HEK293 (cell line): ENCODE results near the gene GCK.

ENCODE experiments used
- EGR2 ChIP-seq: fragments of 450-650 bp; formaldehyde crosslinking; IDR thresholded peaks from 2 replicates; pipeline ENCODE4 v1.5.1; 2016; ENCODE audit warnings: low read depth, missing biosample characterization, missing genetic modification characterization
- GFI1B ChIP-seq: fragments of 450-650 bp; formaldehyde crosslinking; IDR thresholded peaks from 2 replicates; pipeline ENCODE4 v1.5.1; 2016; ENCODE audit warnings: missing biosample characterization, missing genetic modification characterization
- GLIS2 ChIP-seq: fragments of 450-650 bp; formaldehyde crosslinking; IDR thresholded peaks from 2 replicates; pipeline ENCODE4 v1.5.1; 2016; ENCODE audit warnings: missing biosample characterization, missing genetic modification characterization
- IKZF3 ChIP-seq: fragments of 450-650 bp; IDR thresholded peaks from 2 replicates; pipeline ENCODE4 v1.5.0; 2018; ENCODE audit warnings: missing biosample characterization, mild to moderate bottlenecking, missing genetic modification characterization, moderate library complexity
- PATZ1 ChIP-seq: fragments of 450-650 bp; formaldehyde crosslinking; IDR thresholded peaks from 2 replicates; pipeline ENCODE4 v1.5.1; 2016; ENCODE audit warnings: missing biosample characterization, missing genetic modification characterization
- PBX3 ChIP-seq: sonication (generic); formaldehyde crosslinking; IDR thresholded peaks from 2 replicates; pipeline ENCODE4 v1.8.1; 2022; ENCODE audit warnings: mild to moderate bottlenecking, moderate library complexity, missing genetic modification reagents
- REST ChIP-seq: fragments of 450-650 bp; formaldehyde crosslinking; IDR thresholded peaks from 2 replicates; pipeline ENCODE4 v1.5.1; 2016; ENCODE audit warnings: missing biosample characterization, missing genetic modification characterization
- ZBTB8A ChIP-seq: fragments of 450-650 bp; formaldehyde crosslinking; IDR thresholded peaks from 2 replicates; pipeline ENCODE4 v1.5.1; 2016; ENCODE audit warnings: missing biosample characterization, missing genetic modification characterization
- ZEB2 ChIP-seq: fragments of 450-650 bp; formaldehyde crosslinking; IDR thresholded peaks from 2 replicates; pipeline ENCODE4 v1.5.1; 2016; ENCODE audit warnings: missing biosample characterization, missing genetic modification characterization
- ZNF148 ChIP-seq: fragments of 450-650 bp; formaldehyde crosslinking; IDR thresholded peaks from 2 replicates; pipeline ENCODE4 v1.5.0; 2017; ENCODE audit warnings: missing biosample characterization, missing genetic modification characterization, borderline replicate concordance
- ZNF223 ChIP-seq: fragments of 450-650 bp; formaldehyde crosslinking; IDR thresholded peaks from 2 replicates; pipeline ENCODE4 v1.5.1; 2016; ENCODE audit warnings: missing biosample characterization, missing genetic modification characterization
- ZNF274 ChIP-seq, 2 experiments: fragments of 200-500 bp in 1 of 2; fragments of 450-650 bp in 1 of 2; sonication (Bioruptor generic) in 1 of 2; formaldehyde crosslinking in 1 of 2; IDR thresholded peaks; 2 replicates each; pipeline versions ENCODE4 v1.5.1 to v1.6.1; 2014 to 2016; ENCODE audit warnings: borderline replicate concordance in 1 of 2, inconsistent platforms in 1 of 2, low read length in 1 of 2, missing biosample characterization in 1 of 2, missing genetic modification characterization in 1 of 2
- ZNF423 ChIP-seq: fragments of 450-650 bp; formaldehyde crosslinking; IDR thresholded peaks from 2 replicates; pipeline ENCODE4 v1.5.1; 2016; ENCODE audit warnings: missing biosample characterization, missing genetic modification characterization
- ZNF645 ChIP-seq: fragments of 450-650 bp; formaldehyde crosslinking; IDR thresholded peaks from 2 replicates; pipeline ENCODE4; 2016; ENCODE audit warnings: missing biosample characterization, missing genetic modification characterization
- ZNF660 ChIP-seq: fragments of 450-650 bp; IDR thresholded peaks from 2 replicates; pipeline ENCODE4 v1.5.1; 2018; ENCODE audit warnings: missing biosample characterization, mild to moderate bottlenecking, missing genetic modification characterization
- ZNF664 ChIP-seq: fragments of 450-650 bp; formaldehyde crosslinking; IDR thresholded peaks from 2 replicates; pipeline ENCODE4 v1.5.1; 2016; ENCODE audit warnings: missing biosample characterization, missing genetic modification characterization
- ZNF776 ChIP-seq: fragments of 450-650 bp; formaldehyde crosslinking; IDR thresholded peaks from 2 replicates; pipeline ENCODE4 v1.5.0; 2017; ENCODE audit warnings: missing biosample characterization, missing genetic modification characterization, borderline replicate concordance
- ZSCAN30 ChIP-seq: fragments of 450-650 bp; IDR thresholded peaks from 2 replicates; pipeline ENCODE4 v1.5.1; 2018; ENCODE audit warnings: missing biosample characterization, mild to moderate bottlenecking, missing genetic modification characterization, moderate library complexity
- ZSCAN5A ChIP-seq: fragments of 450-650 bp; formaldehyde crosslinking; IDR thresholded peaks from 2 replicates; pipeline ENCODE4 v1.5.1; 2016; ENCODE audit warnings: missing biosample characterization, missing genetic modification characterization
- ZXDB ChIP-seq: fragments of 450-650 bp; formaldehyde crosslinking; IDR thresholded peaks from 2 replicates; pipeline ENCODE4 v1.5.1; 2016; ENCODE audit warnings: missing biosample characterization, missing genetic modification characterization

The GCK gene

DNA sequence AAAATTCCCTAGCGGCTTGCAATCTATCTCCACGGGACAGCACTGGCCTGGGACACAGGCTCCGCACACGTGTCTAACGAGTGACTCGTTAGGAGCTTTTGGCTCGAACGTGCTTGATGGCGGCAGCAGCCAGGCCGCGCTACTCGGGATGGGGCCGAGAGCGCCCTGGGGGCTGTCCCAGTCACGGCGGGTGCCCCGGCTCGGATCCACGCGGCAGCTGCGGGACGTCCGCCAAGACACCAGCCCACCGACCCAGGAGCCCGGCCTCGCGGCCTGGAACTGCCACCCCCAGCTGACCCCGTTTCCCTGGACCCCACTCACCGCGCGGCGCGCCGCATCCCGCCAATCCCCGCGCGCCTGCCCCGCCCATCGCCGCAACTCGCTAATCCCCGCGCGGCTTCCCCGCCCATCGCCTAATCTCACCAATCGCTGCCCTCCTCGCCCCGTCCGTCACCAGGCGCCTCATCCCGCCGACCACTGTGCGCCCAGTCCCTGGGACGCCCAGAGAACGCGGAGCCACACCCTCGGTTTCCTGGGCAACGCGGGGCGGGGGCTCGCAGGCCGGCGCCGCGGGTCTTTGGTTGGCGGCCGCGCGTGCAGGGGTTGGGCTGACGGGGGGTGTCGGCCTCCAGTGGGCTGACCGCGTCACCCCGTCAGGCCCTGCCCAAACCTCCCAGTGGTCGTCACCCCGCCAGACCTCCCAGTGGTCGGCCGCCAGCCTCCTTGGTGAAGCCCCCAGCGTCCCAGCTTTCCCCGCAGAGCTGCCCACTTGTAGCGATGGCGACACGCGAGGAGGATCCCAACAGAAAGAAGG is 65.8 kb downstream of the GCK start, which contains the start of gene POLD2 (continued):
- no peak for TF ChIP-seq ZNF274 (IDR thresholded peaks at IDR 0.05; ENCODE audit: low read length)
- TF ChIP-seq ZNF274 (tag by site-specific recombination; IDR thresholded peaks at IDR 0.05; ENCODE audit: borderline replicate concordance): no peak
- peak; percentile 37; the same call in 1 of the 2 replicates for TF ChIP-seq ZNF423 (tag by site-specific recombination)
- peak; percentile 63 for TF ChIP-seq ZXDB
- peak; percentile 81 for TF ChIP-seq ZBTB8A (tag by site-specific recombination)
- no peak for TF ChIP-seq ZNF776
- peak; percentile 25; the same call in 1 of the 2 replicates for TF ChIP-seq ZNF223 (tag by site-specific recombination)
- TF ChIP-seq ZEB2 (tag by site-specific recombination): peak; percentile 64; the same call in 1 of the 2 replicates
- TF ChIP-seq GFI1B (tag by site-specific recombination): 0 out of 2 replicates have a peak, but pooled peaks have one; percentile 19
- no peak for TF ChIP-seq ZNF148
- TF ChIP-seq ZNF664 (tag by site-specific recombination): no peak
- TF ChIP-seq PBX3 (CRISPR knock-in tag): peak; percentile 87
- TF ChIP-seq ZNF645 (tag by site-specific recombination): 0 out of 2 replicates have a peak, but pooled peaks have one; percentile 19
- 0 out of 2 replicates have a peak, but pooled peaks have one; percentile 11 for TF ChIP-seq EGR2
- peak; percentile 94 for TF ChIP-seq PATZ1 (tag by site-specific recombination)
- TF ChIP-seq ZSCAN5A (tag by site-specific recombination): peak; percentile 45; the same call in 1 of the 2 replicates
- peak; percentile 94 for TF ChIP-seq ZNF660 (tag by site-specific recombination)
- peak; percentile 92 for TF ChIP-seq ZSCAN30 (tag by site-specific recombination)
- 0 out of 2 replicates have a peak, but pooled peaks have one; percentile 20 for TF ChIP-seq IKZF3 (tag by site-specific recombination)
- TF ChIP-seq GLIS2 (tag by site-specific recombination): peak; percentile 98
- TF ChIP-seq REST: peak; percentile 16; the same call in 1 of the 2 replicates
- TF ChIP-seq, all 188 proteins: peak for 57
